Measurements from ENCODE around the gene IL20RB. TPM values are rescaled to one million over a fixed set of nuclear protein-coding genes. Genes with fewer than 3 reads are reported as not detected.

IL20RB gene
- total RNA-seq, 2 experiments from 2014 or later: 1.1 to 3.1 TPM

GRCh38 chr3:136914739-136915138 lies 43.0 kb upstream of the IL20RB start:
- no peak overlapping the region for H3K4me3 ChIP-seq (ENCODE audit: low read depth, low read length, poor library complexity, severe bottlenecking)
- H3K36me3 ChIP-seq (ENCODE audit: insufficient read depth, low read length): peaks cover 53% of the 10 kb centered on the region
- H3K79me2 ChIP-seq (ENCODE audit: insufficient read depth, low read depth, low read length): peaks cover 97% of the 10 kb centered on the region
- peaks cover 12% of the 10 kb centered on the region; the same call in 1 of the 2 replicates for H3K9me3 ChIP-seq (ENCODE audit: low read length)
- POLR2A ChIA-PET: interaction anchor here (0.6 kb wide), 1 partner anchor 185 kb away, joined by 3 read pairs; no protein-coding TSS in a partner anchor
- H3K27ac ChIP-seq (ENCODE audit: low read depth, low read length, poor library complexity, severe bottlenecking): no peak overlapping the region
- intact Hi-C loops (cut with micrococcal nuclease; ENCODE audit: unreplicated experiment): no loop called here
- no peaks in the 10 kb centered on the region for H3K9me2 ChIP-seq (ENCODE audit: insufficient read depth, low read length)
- peaks cover 2% of the 10 kb centered on the region; the same call in 1 of the 2 replicates for H4K20me1 ChIP-seq (ENCODE audit: insufficient read depth, low read length)
- H3K4me1 ChIP-seq (ENCODE audit: insufficient read depth, low read length, poor library complexity, severe bottlenecking): peaks cover 28% of the 10 kb centered on the region
- TF ChIP-seq, protein P1, sequence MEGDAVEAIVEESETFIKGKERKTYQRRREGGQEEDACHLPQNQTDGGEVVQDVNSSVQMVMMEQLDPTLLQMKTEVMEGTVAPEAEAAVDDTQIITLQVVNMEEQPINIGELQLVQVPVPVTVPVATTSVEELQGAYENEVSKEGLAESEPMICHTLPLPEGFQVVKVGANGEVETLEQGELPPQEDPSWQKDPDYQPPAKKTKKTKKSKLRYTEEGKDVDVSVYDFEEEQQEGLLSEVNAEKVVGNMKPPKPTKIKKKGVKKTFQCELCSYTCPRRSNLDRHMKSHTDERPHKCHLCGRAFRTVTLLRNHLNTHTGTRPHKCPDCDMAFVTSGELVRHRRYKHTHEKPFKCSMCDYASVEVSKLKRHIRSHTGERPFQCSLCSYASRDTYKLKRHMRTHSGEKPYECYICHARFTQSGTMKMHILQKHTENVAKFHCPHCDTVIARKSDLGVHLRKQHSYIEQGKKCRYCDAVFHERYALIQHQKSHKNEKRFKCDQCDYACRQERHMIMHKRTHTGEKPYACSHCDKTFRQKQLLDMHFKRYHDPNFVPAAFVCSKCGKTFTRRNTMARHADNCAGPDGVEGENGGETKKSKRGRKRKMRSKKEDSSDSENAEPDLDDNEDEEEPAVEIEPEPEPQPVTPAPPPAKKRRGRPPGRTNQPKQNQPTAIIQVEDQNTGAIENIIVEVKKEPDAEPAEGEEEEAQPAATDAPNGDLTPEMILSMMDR (conservative IDR thresholded peaks at IDR 0.05; ENCODE audit: low read length): no peak
- no peak for TF ChIP-seq EZH2phosphoT487 (IDR thresholded peaks at IDR 0.05; ENCODE audit: borderline replicate concordance, low read depth, low read length)
- no peak for DNase-seq (ENCODE audit: low spot score)
- CTCF ChIA-PET (ENCODE audit: unreplicated experiment): no interaction called here
- BruUV-seq (replicated peaks): no TSS peak
- H2AFZ ChIP-seq (ENCODE audit: low read length): no peak overlapping the region
- H3K4me2 ChIP-seq (ENCODE audit: low read length): no peak overlapping the region

- ChIA-PET POLR2A (interaction anchor here (1.1 kb wide), 1 partner anchor 12 kb away, joined by 3 read pairs; no protein-coding TSS in a partner anchor), CTCF (ENCODE audit: unreplicated experiment) (no interaction called here)
- no peak overlapping the region for H3K27ac ChIP-seq (ENCODE audit: low read depth, low read length, poor library complexity, severe bottlenecking)
- TF ChIP-seq, protein P1 (conservative IDR thresholded peaks at IDR 0.05; ENCODE audit: low read length): no peak
- no peak for TF ChIP-seq EZH2phosphoT487 (IDR thresholded peaks at IDR 0.05; ENCODE audit: borderline replicate concordance, low read depth, low read length)
- H3K4me2 ChIP-seq (ENCODE audit: low read length): no peak overlapping the region
- BruUV-seq (replicated peaks): no TSS peak
- no peak for DNase-seq (ENCODE audit: low spot score)
- peaks cover 50% of the 10 kb centered on the region for H3K36me3 ChIP-seq (ENCODE audit: insufficient read depth, low read length)
- no peaks in the 10 kb centered on the region for H3K9me2 ChIP-seq (ENCODE audit: insufficient read depth, low read length)
- no peak overlapping the region for H3K4me3 ChIP-seq (ENCODE audit: low read depth, low read length, poor library complexity, severe bottlenecking)
- no peaks in the 10 kb centered on the region for H4K20me1 ChIP-seq (ENCODE audit: insufficient read depth, low read length)
- peaks cover 6% of the 10 kb centered on the region; the same call in 1 of the 2 replicates for H3K9me3 ChIP-seq (ENCODE audit: low read length)
- H3K4me1 ChIP-seq (ENCODE audit: insufficient read depth, low read length, poor library complexity, severe bottlenecking): peaks cover 24% of the 10 kb centered on the region
- H3K79me2 ChIP-seq (ENCODE audit: insufficient read depth, low read depth, low read length): peaks cover 97% of the 10 kb centered on the region
- intact Hi-C loops (cut with micrococcal nuclease; ENCODE audit: unreplicated experiment): no loop called here
- H2AFZ ChIP-seq (ENCODE audit: low read length): no peak overlapping the region
Observed at GRCh38 chr3:136916223-136916622, 41.6 kb upstream of the IL20RB start.

DNA sequence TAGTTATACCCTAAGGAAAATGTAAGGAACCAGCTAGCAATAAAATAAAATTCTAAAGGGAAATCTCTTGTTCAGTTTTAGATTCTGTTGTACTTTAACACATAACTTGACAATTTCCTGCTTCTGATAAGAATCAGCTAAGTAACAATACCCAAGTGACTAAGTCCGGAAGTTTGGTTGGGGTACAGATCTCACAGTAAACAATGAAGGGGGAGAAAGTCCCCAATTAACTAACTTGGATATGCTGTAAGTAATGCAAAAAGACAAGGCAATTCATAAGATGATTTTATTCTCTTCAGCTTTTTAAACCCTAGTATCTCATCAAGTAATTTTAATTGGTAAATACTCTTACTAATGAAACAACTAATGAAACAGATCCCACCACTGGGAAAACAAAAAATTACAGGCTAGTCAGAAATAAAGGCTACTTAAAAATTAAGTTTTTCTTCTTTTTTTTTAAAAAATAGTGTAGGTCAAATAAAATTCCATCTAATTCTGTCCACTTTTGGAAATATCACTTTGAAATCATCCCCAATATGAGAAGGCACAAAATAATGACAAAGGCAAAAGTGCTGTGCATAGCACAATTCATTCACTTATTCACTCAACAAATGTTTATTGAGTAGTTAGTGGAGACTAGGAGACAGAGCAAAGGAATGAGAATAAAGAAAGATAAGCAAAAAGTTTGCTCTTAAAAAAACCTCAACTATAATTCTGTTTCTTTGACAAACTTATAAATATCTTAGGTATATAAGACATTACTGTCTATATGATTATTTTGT lies 37.8 kb upstream of the IL20RB start:
- Histone ChIP-seq H3K79me2 (ENCODE audit: insufficient read depth, low read depth, low read length) (peaks cover 87% of the 10 kb centered on the region), H4K20me1 (ENCODE audit: insufficient read depth, low read length) (no peaks in the 10 kb centered on the region), H3K4me3 (ENCODE audit: low read depth, low read length, poor library complexity, severe bottlenecking) (no peak overlapping the region), H2AFZ (ENCODE audit: low read length) (no peak overlapping the region), H3K27ac (ENCODE audit: low read depth, low read length, poor library complexity, severe bottlenecking) (no peak overlapping the region), H3K4me1 (ENCODE audit: insufficient read depth, low read length, poor library complexity, severe bottlenecking) (peaks cover 15% of the 10 kb centered on the region), H3K9me2 (ENCODE audit: insufficient read depth, low read length) (no peaks in the 10 kb centered on the region), H3K36me3 (ENCODE audit: insufficient read depth, low read length) (peaks cover 19% of the 10 kb centered on the region), H3K4me2 (ENCODE audit: low read length) (no peak overlapping the region), H3K9me3 (ENCODE audit: low read length) (no peaks in the 10 kb centered on the region)
- intact Hi-C loops (cut with micrococcal nuclease; ENCODE audit: unreplicated experiment): no loop called here
- ChIA-PET CTCF (ENCODE audit: unreplicated experiment) (no interaction called here), POLR2A (interaction anchor here (1.0 kb wide), 2 partner anchors 19 to 36 kb away, joined by 3 to 5 read pairs; no protein-coding TSS in a partner anchor)
- DNase-seq (ENCODE audit: low spot score): no peak
- TF ChIP-seq, protein P1 (conservative IDR thresholded peaks at IDR 0.05; ENCODE audit: low read length): no peak
- no peak for TF ChIP-seq EZH2phosphoT487 (IDR thresholded peaks at IDR 0.05; ENCODE audit: borderline replicate concordance, low read depth, low read length)
- no TSS peak for BruUV-seq (replicated peaks)

All from OCI-LY7 (cell line).